ENCODE data around the gene PLEKHA8. TPM values are rescaled to one million over a fixed set of nuclear protein-coding genes. Genes with fewer than 3 reads are reported as not detected.

Gene PLEKHA8
- total RNA-seq, 4 donors from 2014 or later: 4.6 to 11.8 (median 8.1) TPM

- ATAC-seq (ENCODE audit: low FRiP score): peak; percentile 22
Observed at GRCh38 chr7:30154111-30154587, 125.9 kb downstream of the PLEKHA8 start.

GRCh38 chr7:30155481-30155880, 127.3 kb downstream of the PLEKHA8 start:
- DNase-seq (ENCODE audit: low spot score): no peak
- ATAC-seq (ENCODE audit: low FRiP score): no peak
- no peak for TF ChIP-seq CTCF (IDR thresholded peaks at IDR 0.05)

More at GRCh38 chr7:30154111-30154587, 125.9 kb downstream of the PLEKHA8 start:
- no peak for DNase-seq (ENCODE audit: low spot score)
- no peak for TF ChIP-seq CTCF (IDR thresholded peaks at IDR 0.05)

- DNase-seq (ENCODE audit: low spot score) (no peak), ATAC-seq (ENCODE audit: low FRiP score) (no peak)
- TF ChIP-seq CTCF (IDR thresholded peaks at IDR 0.05): no peak
Observed at GRCh38 chr7:30157204-30157603, 129.0 kb downstream of the PLEKHA8 start.

- TF ChIP-seq CTCF (IDR thresholded peaks at IDR 0.05): no peak
- DNase-seq (ENCODE audit: low spot score) (no peak), ATAC-seq (ENCODE audit: low FRiP score) (no peak)
Observed at GRCh38 chr7:30159163-30159562, 131.0 kb downstream of the PLEKHA8 start.

- TF ChIP-seq CTCF (IDR thresholded peaks at IDR 0.05): no peak
- ATAC-seq (ENCODE audit: low FRiP score) (peak; percentile 30), DNase-seq (ENCODE audit: low spot score) (no peak)
Observed at GRCh38 chr7:30159698-30160143, 131.5 kb downstream of the PLEKHA8 start.

- ATAC-seq (ENCODE audit: low FRiP score): no peak
- TF ChIP-seq CTCF (IDR thresholded peaks at IDR 0.05): no peak
- no peak for DNase-seq (ENCODE audit: low spot score)
Observed at GRCh38 chr7:30160329-30160728, 132.1 kb downstream of the PLEKHA8 start.

- ATAC-seq (ENCODE audit: low FRiP score) (no peak), DNase-seq (ENCODE audit: low spot score) (no peak)
- TF ChIP-seq CTCF (IDR thresholded peaks at IDR 0.05): no peak
Observed at GRCh38 chr7:30162133-30162532, 133.9 kb downstream of the PLEKHA8 start.
